Measurements from ENCODE around the gene BORCS5. TPM values are rescaled to one million over a fixed set of nuclear protein-coding genes. Genes with fewer than 3 reads are reported as not detected.

BORCS5 gene
- total RNA-seq (2022; extraction: Qiagen RNA extraction), result 7.9 to 11.1 TPM (median 9.5 TPM) in 5 replicates

DNA sequence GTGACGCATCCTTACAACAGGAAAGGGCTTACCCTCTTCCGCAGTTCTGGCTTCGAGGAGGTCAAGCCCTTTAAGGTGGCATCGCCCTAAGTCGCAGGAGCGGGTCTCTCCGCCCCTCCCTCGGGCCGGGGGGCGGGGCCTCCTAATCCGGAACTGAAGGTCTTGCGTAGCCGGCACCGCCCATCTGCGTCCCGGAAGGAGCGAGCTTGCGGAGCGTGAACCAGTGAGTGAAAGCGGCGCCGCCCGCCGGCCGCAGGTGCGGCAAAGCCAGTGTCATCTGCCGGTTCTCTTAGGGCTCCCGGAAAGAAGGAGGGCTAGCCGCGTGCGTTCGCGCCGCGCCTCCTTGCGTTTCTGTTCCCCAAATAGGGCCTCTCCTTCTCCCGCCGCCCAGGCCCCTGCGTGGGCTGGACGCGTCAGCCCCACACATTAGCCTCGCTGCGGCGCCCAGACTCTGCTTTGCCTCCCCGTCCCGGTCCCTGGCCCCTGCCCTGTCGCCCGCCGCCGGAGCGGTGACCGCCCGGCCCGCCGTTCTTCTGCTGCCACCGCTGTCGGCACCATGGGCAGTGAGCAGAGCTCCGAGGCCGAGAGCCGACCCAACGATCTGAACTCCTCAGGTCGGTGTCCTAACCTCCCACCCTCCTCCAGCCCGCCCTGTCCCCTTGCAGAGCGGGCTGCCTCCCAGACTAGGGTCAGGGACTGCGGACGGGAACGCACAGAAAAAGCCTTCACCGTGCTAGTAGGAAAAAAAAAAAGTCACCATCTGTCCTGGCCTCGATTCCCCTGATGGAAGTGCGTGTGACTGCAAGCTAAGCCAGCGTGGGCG, at the start of gene BORCS5:
BORCS5 (plus strand) TSS at position 183 of the 823 bp plus-strand sequence; CDS start at position 557, 374 bp downstream.

GRCh38 chr12:12349711-12350665, 6.9 kb upstream of the BORCS5 start, which contains the start of gene MANSC1:
Gene MANSC1, minus strand, starts transcription at chr12:12350242. Its CDS starts 6,928 bp downstream, at chr12:12343314.

Other genes with a start within 250 kb of the BORCS5 start
- gene LRP6, start 90.0 kb upstream of the BORCS5 start, total RNA-seq (2022; extraction: Qiagen RNA extraction), result 11.2 to 22.9 TPM (median 16.2 TPM) in 5 replicates
- gene MANSC1, start 6.8 kb upstream of the BORCS5 start, total RNA-seq (2022; extraction: Qiagen RNA extraction), result 3.1 to 4.6 TPM (median 3.9 TPM) in 5 replicates
- gene DUSP16, start 205.8 kb downstream of the BORCS5 start, total RNA-seq (2022; extraction: Qiagen RNA extraction), result 7.9 to 10.7 TPM (median 8.8 TPM) in 5 replicates